DND-41 (cell line): Measurements from ENCODE around the gene DIS3L2.
"Not testable (repeated sequence)": the region's sequence is repeated elsewhere in the genome, so short reads cannot be mapped to it uniquely, and the experiment has no call there.

ENCODE experiments used
- ATAC-seq: fragments of 200-7000 bp; cut with Tn5 transposase; 3 replicates; pipeline ENCODE4 v1.9.1; 2021; ENCODE audit warnings: low read depth; ENCODE audit not compliant: insufficient read depth
- DNase-seq: peaks from one replicate; pipeline ENCODE4 v3.0.0-alpha.2; 2020
- H2AFZ ChIP-seq: 2 replicates; pipeline ENCODE4 v1.6.0; 2012; ENCODE audit warnings: low read depth, low read length
- H3K27ac ChIP-seq: 2 replicates; pipeline ENCODE4 v1.5.1; 2012; ENCODE audit warnings: low read length, inconsistent platforms
- H3K27me3 ChIP-seq: fragments of 200-600 bp; sonication (generic); 2 replicates; pipeline ENCODE4 v1.6.0; 2012; ENCODE audit warnings: low read length, mild to moderate bottlenecking, inconsistent platforms; ENCODE audit not compliant: insufficient read depth, poor library complexity
- H3K36me3 ChIP-seq: 2 replicates; pipeline ENCODE4 v1.5.1; 2012; ENCODE audit warnings: low read length, inconsistent platforms; ENCODE audit not compliant: insufficient read depth
- H3K4me1 ChIP-seq: 2 replicates; pipeline ENCODE4 v1.5.1; 2012; ENCODE audit warnings: mild to moderate bottlenecking, low read length; ENCODE audit not compliant: insufficient read depth
- H3K4me2 ChIP-seq: 2 replicates; pipeline ENCODE4 v1.6.0; 2012; ENCODE audit warnings: mild to moderate bottlenecking, moderate library complexity, low read length, inconsistent platforms; ENCODE audit not compliant: insufficient read depth
- H3K4me3 ChIP-seq, 2 experiments: fragments of 200-600 bp in 1 of 2; shearing (Covaris generic) in 1 of 2; 2 replicates each; pipeline ENCODE4 v1.5.1; 2012 to 2016; ENCODE audit warnings: inconsistent platforms in 2 of 2, low read length in 2 of 2, mild to moderate bottlenecking in 2 of 2, low read depth in 1 of 2, moderate library complexity in 1 of 2
- H3K79me2 ChIP-seq: 2 replicates; pipeline ENCODE4 v1.6.0; 2012; ENCODE audit warnings: low read length, inconsistent platforms; ENCODE audit not compliant: insufficient read depth
- H3K9ac ChIP-seq: 2 replicates; pipeline ENCODE4 v1.6.0; 2012; ENCODE audit warnings: low read depth, mild to moderate bottlenecking, inconsistent platforms, low read length, moderate library complexity
- H3K9me3 ChIP-seq: 2 replicates; pipeline ENCODE4 v1.5.1; 2012; ENCODE audit warnings: low read length, moderate library complexity, mild to moderate bottlenecking, inconsistent platforms; ENCODE audit not compliant: insufficient read depth, severe bottlenecking
- H4K20me1 ChIP-seq: 2 replicates; pipeline ENCODE4 v1.6.0; 2012; ENCODE audit warnings: low read length; ENCODE audit not compliant: insufficient read depth
- CTCF ChIP-seq: IDR thresholded peaks from 2 replicates; pipeline ENCODE4 v1.5.1; 2012; ENCODE audit warnings: borderline replicate concordance, low read length, moderate library complexity, mild to moderate bottlenecking; ENCODE audit not compliant: poor library complexity, severe bottlenecking; ENCODE audit errors: extremely low read depth
- EZH2 ChIP-seq: IDR thresholded peaks from 3 replicates; pipeline ENCODE4 v1.6.1; 2012; ENCODE audit warnings: borderline replicate concordance, low read depth, mild to moderate bottlenecking, moderate library complexity, low read length, inconsistent platforms; ENCODE audit not compliant: severe bottlenecking

DIS3L2 gene

DNA sequence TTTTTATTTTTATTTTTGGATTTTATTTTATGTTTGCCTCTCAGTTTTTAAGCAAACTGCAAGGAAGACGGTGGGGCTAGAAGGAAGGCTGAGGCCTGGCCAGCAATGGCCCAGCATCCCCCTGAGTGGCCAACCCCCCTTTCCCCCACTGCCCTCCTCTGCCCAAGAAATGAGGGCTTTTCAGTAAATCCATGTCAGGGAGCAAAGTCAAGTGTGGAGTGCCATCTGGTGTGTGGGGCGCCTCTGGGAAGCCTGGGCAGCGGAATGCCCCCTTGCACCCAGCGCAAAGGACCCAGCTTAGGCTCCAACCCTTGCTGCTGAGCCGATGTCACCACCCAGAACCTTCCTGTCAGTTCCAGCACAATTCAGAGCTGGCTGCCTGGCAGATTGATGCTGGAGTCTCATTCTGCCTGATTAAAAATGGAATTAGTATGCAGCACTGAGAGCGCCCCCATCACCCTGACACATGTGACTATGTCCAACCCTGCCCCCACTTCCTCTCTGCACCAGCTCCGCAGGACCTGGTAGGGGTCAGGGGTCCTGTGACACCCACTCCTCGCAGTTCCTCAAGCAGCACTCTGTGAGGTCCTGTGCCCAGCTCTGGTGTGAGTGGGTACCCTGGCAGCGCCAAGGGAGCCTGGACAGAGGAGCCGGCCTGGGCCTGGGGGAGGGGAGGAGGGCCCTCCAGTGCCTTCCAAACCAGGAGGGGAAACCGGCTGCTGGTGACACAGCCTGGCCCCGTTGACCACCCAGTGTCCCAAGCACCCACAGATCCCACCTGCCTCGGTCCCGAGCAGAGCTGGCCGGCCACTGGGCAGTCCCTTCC, 407.8 kb downstream of the DIS3L2 start:
- Histone ChIP-seq H3K4me3 (no peak overlapping the region), H3K4me1 (peaks cover 2% of the 10 kb centered on the region)

GRCh38 chr2:232370007-232370406, 408.5 kb downstream of the DIS3L2 start:
- H3K27ac ChIP-seq, H3K4me3 ChIP-seq, H3K36me3 ChIP-seq, H2AFZ ChIP-seq, H3K4me1 ChIP-seq, H3K9me3 ChIP-seq, DNase-seq, H3K9ac ChIP-seq, H4K20me1 ChIP-seq, H3K4me2 ChIP-seq, H3K27me3 ChIP-seq, H3K79me2 ChIP-seq: not testable (repeated sequence)
- peak; percentile 49; the same call in 2 of the 3 replicates for ATAC-seq

More for the DNA sequence above, 407.8 kb downstream of the DIS3L2 start:
- no peak overlapping the region for H2AFZ ChIP-seq
- no peaks in the 10 kb centered on the region for H4K20me1 ChIP-seq
- no peak for DNase-seq
- no peak overlapping the region for H3K27ac ChIP-seq
- no peaks in the 10 kb centered on the region for H3K9me3 ChIP-seq
- no peak for ATAC-seq
- H3K27me3 ChIP-seq = no peaks in the 10 kb centered on the region
- no peaks in the 10 kb centered on the region for H3K36me3 ChIP-seq
- no peak overlapping the region for H3K9ac ChIP-seq
- no peak overlapping the region for H3K4me2 ChIP-seq
- no peaks in the 10 kb centered on the region for H3K79me2 ChIP-seq
- TF ChIP-seq EZH2 = no peak
- no peak for TF ChIP-seq CTCF

DNA sequence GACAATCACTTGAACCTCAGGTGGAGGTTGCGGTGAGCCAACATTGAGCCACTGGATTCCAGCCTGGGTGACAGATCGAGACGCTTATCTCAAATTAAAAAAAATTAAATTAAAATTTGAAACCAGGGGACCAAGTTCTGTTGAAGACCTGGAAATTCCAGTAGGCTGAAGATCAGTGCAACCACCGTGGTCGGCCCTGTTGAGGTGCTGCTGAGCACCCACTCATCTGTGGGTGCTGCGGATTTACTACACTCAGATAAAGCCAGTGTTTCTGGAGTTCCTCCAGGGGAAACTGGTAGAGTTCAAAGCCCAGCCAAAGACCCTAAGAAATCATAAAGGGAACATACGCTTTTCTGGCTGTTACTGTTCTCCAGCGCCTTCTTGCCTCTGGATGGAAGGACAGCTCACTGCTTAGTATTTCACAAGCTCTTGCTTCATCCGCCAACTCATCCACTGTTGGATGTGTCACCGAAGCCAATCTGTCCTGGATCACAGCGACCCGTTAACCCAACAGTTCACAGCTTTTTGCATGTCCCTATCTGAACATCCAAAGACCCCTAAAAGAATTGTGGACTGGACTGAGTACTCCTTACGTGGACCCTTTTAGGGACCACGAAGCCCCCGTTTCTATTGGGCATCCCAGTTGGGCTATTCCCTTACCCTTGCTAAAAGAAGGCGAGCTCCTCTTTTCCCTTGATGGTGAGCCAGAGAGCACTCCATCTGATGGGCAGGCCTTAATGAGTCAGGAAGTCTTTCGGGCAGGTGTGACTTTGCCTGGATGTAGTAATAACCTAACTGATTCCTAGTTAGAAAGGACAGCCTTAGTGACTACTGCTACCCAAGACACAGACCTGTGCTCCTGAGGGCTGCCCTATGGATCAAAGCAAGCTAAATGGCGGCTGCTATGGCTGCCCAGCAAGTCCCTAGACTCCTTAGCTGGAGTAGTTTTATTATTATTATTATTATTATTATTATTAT, 411.0 kb downstream of the DIS3L2 start:
- DNase-seq (no peak), ATAC-seq (no peak)
- no peaks in the 10 kb centered on the region for H4K20me1 ChIP-seq
- no peak for TF ChIP-seq CTCF
- TF ChIP-seq EZH2 = no peak
- H3K9ac ChIP-seq = no peak overlapping the region
- H3K27ac ChIP-seq = no peak overlapping the region
- H3K4me2 ChIP-seq = no peak overlapping the region
- H3K36me3 ChIP-seq = no peaks in the 10 kb centered on the region
- no peak overlapping the region for H3K4me3 ChIP-seq
- no peaks in the 10 kb centered on the region for H3K9me3 ChIP-seq
- H3K79me2 ChIP-seq = no peaks in the 10 kb centered on the region
- H3K4me1 ChIP-seq = no peaks in the 10 kb centered on the region
- H2AFZ ChIP-seq = no peak overlapping the region
- H3K27me3 ChIP-seq = no peaks in the 10 kb centered on the region

DNA sequence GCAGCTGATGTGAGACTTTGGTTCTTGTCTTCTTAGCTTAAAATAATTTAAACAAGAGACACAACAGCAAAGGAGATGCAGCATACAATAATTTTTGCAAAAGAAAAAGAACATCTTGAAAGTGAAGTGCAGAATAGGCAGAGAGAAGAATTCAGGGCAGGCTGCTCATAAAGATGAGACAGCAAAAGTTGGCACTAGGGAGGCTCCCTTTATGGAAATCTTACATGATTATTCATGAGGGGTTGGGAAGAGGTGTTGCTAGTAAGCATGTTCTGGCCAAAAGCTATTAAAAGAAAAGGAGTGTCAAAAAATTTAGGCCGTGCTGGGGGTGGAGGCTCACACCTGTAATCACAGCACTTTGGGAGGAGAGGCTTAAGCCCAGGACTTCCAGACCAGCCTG, 412.8 kb downstream of the DIS3L2 start:
- Histone ChIP-seq H3K4me1 (no peaks in the 10 kb centered on the region), H3K4me2 (no peak overlapping the region), H2AFZ (no peak overlapping the region), H3K79me2 (no peaks in the 10 kb centered on the region), H3K4me3 (no peak overlapping the region), H3K27me3 (no peaks in the 10 kb centered on the region), H3K36me3 (no peaks in the 10 kb centered on the region), H3K9ac (no peak overlapping the region), H3K9me3 (no peaks in the 10 kb centered on the region), H4K20me1 (no peaks in the 10 kb centered on the region), H3K27ac (no peak overlapping the region)
- DNase-seq (no peak), ATAC-seq (no peak)
- no peak for TF ChIP-seq EZH2
